Cardiac muscle cell (in vitro differentiated cells and primary cell): ENCODE measurements around the gene PRSS33. TPM values are rescaled to one million over a fixed set of nuclear protein-coding genes. Genes with fewer than 3 reads are reported as not detected.

Experiments used
- DNase-seq, 2 donors: peaks; one replicate each; pipeline versions ENCODE4 v3.0.0 to v3.0.0-alpha.2; 2010 to 2017; ENCODE audit warnings: low read depth in 1 of 2, low spot score in 1 of 2
- H3K27ac ChIP-seq: fragments of 200-600 bp; sonication (generic); 2 replicates; pipeline ENCODE4 v1.5.1; 2016
- H3K27me3 ChIP-seq: fragments of 200-600 bp; sonication (generic); 2 replicates; pipeline ENCODE4 v1.6.0; 2016; ENCODE audit warnings: control low read depth
- H3K36me3 ChIP-seq: fragments of 200-600 bp; sonication (generic); 2 replicates; pipeline ENCODE4 v1.5.1; 2016; ENCODE audit warnings: control low read depth
- H3K4me1 ChIP-seq: fragments of 200-600 bp; sonication (generic); 2 replicates; pipeline ENCODE4 v1.8.1; 2017; ENCODE audit warnings: low read depth, mild to moderate bottlenecking, mixed run types
- H3K4me3 ChIP-seq: fragments of 200-600 bp; sonication (generic); 2 replicates; pipeline ENCODE4 v1.5.1; 2016; ENCODE audit warnings: mild to moderate bottlenecking
- H3K9me3 ChIP-seq: fragments of 200-600 bp; sonication (generic); 2 replicates; pipeline ENCODE4 v1.5.1; 2017; ENCODE audit warnings: low read depth, mild to moderate bottlenecking, control low read depth
- CTCF ChIP-seq: IDR thresholded peaks from 2 replicates; pipeline ENCODE4 v1.5.1; 2012; ENCODE audit warnings: low read depth, mild to moderate bottlenecking, low read length
- polyA plus RNA-seq: library from polyadenylated mRNA; unstranded; fragments of >200 nt; fragmentation: Nextera tagmentation; extraction: Ambion mirVana; gene quantifications from 2 replicates; pipeline ENCODE4 v1.2.1, GENCODE V29; 2016
- total RNA-seq: library from RNA; depleted of rRNA; stranded (reverse); fragments of >200 nt; gene quantifications from 2 replicates; pipeline ENCODE4 v1.2.3, GENCODE V29; 2016

The PRSS33 gene
- total and polyA plus RNA-seq, 2 experiments from 2014 or later, result not detected

- no peak overlapping the region for H3K4me3 ChIP-seq
- no peak for DNase-seq
- no peaks in the 10 kb centered on the region for H3K27me3 ChIP-seq
- H3K27ac ChIP-seq, result no peak overlapping the region
- H3K36me3 ChIP-seq, result no peaks in the 10 kb centered on the region
- no peaks in the 10 kb centered on the region for H3K4me1 ChIP-seq
- H3K9me3 ChIP-seq, result no peaks in the 10 kb centered on the region
- no peak for TF ChIP-seq CTCF
Measured at GRCh38 chr16:2824626-2825025, 37.3 kb upstream of the PRSS33 start.

- Histone ChIP-seq H3K4me1 (no peaks in the 10 kb centered on the region), H3K4me3 (no peak overlapping the region), H3K27ac (no peak overlapping the region), H3K36me3 (no peaks in the 10 kb centered on the region), H3K9me3 (no peaks in the 10 kb centered on the region), H3K27me3 (no peaks in the 10 kb centered on the region)
- no peak for DNase-seq
- TF ChIP-seq CTCF, result no peak
Measured at GRCh38 chr16:2822496-2822895, 35.1 kb upstream of the PRSS33 start.

- TF ChIP-seq CTCF, result no peak
- no peaks in the 10 kb centered on the region for H3K9me3 ChIP-seq
- no peak overlapping the region for H3K4me3 ChIP-seq
- no peaks in the 10 kb centered on the region for H3K36me3 ChIP-seq
- H3K27me3 ChIP-seq, result no peaks in the 10 kb centered on the region
- H3K27ac ChIP-seq, result no peak overlapping the region
- DNase-seq, result no peak
- H3K4me1 ChIP-seq, result no peaks in the 10 kb centered on the region
Measured at GRCh38 chr16:2822158-2822495, 34.8 kb upstream of the PRSS33 start.

- no peaks in the 10 kb centered on the region for H3K36me3 ChIP-seq
- DNase-seq, result no peak
- H3K27ac ChIP-seq, result no peak overlapping the region
- no peak for TF ChIP-seq CTCF
- H3K4me3 ChIP-seq, result no peak overlapping the region
- H3K4me1 ChIP-seq, result no peaks in the 10 kb centered on the region
- no peaks in the 10 kb centered on the region for H3K9me3 ChIP-seq
- H3K27me3 ChIP-seq, result no peaks in the 10 kb centered on the region
Measured at GRCh38 chr16:2821487-2822157, 34.3 kb upstream of the PRSS33 start.

GRCh38 chr16:2820836-2821486 lies 33.6 kb upstream of the PRSS33 start:
- H3K27me3 ChIP-seq, result no peaks in the 10 kb centered on the region
- no peak for DNase-seq

More at GRCh38 chr16:2820836-2821486, 33.6 kb upstream of the PRSS33 start:
- Histone ChIP-seq H3K4me1 (no peaks in the 10 kb centered on the region), H3K9me3 (no peaks in the 10 kb centered on the region), H3K36me3 (no peaks in the 10 kb centered on the region), H3K4me3 (no peak overlapping the region), H3K27ac (no peak overlapping the region)
- TF ChIP-seq CTCF, result no peak
